Choroid plexus epithelial cell (primary cell): ENCODE results near the gene MTERF4.

Experiments
- DNase-seq: peaks from one replicate; pipeline ENCODE4 v3.0.0-alpha.2; 2010; ENCODE audit warnings: low read depth
- H3K4me3 ChIP-seq: 2 replicates; pipeline ENCODE4 v1.5.1; 2011; ENCODE audit warnings: low read depth, mild to moderate bottlenecking, control low read depth, low read length, moderate library complexity
- TF ChIP-seq, protein P1 (sequence below): conservative IDR thresholded peaks from 2 replicates; pipeline ENCODE4 v1.5.1; 2011; ENCODE audit warnings: low read depth, mild to moderate bottlenecking, control low read depth, inconsistent platforms, low read length, moderate library complexity

The MTERF4 gene

DNA sequence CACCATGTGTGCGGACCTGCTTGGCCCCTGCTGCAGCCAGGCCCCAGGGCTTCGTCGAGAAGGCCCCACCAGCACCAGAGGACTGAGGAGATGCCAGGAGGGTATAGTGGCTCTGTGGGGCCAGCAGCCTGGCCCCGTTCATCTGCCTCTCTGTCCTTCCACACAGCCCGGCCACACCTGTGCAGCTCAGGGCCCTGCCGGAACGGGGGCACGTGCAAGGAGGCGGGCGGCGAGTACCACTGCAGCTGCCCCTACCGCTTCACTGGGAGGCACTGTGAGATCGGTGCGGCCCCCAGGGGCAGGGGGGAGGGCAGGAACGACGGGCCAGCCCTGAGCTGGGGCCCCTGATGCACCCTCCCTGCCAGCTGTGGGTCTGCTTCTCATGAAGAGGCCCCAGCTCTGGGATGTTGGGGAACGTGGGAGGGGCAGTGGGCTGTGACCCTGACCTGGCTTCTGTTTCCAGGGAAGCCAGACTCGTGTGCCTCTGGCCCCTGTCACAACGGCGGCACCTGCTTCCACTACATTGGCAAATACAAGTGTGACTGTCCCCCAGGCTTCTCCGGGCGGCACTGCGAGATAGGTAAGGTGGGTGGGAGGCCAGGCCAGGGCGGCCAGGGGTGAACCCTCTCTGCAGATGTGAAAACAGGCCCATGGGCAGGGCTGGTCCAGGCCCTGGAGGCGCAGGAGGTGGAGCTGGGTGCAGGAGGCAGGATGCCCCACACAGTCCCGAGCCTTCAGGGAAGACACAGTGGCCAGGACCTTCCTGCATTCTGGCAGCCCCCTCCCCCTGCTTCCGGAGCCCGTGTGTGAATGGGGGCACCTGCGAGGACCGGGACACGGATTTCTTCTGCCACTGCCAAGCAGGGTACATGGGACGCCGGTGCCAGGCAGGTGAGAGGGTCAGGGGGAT, 50.3 kb downstream of the MTERF4 start:
- no peak for DNase-seq
- H3K4me3 ChIP-seq = no peak overlapping the region
- TF ChIP-seq, protein P1, sequence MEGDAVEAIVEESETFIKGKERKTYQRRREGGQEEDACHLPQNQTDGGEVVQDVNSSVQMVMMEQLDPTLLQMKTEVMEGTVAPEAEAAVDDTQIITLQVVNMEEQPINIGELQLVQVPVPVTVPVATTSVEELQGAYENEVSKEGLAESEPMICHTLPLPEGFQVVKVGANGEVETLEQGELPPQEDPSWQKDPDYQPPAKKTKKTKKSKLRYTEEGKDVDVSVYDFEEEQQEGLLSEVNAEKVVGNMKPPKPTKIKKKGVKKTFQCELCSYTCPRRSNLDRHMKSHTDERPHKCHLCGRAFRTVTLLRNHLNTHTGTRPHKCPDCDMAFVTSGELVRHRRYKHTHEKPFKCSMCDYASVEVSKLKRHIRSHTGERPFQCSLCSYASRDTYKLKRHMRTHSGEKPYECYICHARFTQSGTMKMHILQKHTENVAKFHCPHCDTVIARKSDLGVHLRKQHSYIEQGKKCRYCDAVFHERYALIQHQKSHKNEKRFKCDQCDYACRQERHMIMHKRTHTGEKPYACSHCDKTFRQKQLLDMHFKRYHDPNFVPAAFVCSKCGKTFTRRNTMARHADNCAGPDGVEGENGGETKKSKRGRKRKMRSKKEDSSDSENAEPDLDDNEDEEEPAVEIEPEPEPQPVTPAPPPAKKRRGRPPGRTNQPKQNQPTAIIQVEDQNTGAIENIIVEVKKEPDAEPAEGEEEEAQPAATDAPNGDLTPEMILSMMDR = no peak

DNA sequence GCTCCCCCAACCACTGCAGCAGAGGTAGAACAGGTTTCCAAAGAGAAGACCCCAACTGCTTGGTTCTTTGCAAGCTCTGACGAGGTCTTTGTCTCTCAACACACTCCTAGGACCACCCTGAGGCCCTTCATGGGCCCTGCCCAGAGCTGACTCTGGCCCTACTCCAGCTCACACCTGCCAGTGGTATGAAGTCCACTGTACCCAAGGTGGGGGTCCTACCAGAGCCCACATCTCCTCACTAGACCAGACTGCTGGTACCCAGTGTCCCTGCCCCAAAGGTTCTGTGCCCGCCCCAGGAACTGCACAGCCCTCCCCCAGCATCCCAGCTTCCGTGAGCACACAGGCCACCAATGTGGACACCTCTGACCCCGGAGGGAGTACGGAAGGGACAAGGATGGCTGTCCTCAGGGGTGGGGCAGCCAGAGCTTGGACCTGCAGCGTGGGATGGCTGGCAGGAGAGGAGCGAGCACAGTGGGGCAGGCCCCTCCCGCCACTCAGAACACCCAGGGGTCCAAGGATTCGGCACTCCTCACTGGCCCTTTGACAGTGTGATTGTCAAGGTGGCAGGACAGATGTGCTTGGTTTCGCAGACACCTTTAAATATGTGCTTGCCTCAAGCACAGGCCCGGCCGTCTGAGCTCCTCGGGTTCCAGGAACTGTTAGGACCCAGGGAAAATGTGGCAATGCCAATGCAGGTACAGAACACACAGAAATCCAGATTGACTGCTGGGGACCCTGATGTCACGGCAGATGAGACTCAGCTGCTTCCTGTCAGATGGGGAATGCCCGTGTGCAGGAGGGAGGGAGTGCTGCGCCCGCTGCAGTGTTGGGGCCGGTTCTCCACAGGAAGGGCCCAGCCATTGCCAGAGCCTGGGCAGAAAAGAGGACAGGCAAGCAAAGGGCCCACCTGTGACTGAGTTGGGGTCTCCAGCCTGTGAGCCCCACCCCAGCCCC, 51.2 kb downstream of the MTERF4 start:
- TF ChIP-seq, protein P1 = no peak
- H3K4me3 ChIP-seq = no peak overlapping the region
- DNase-seq = no peak

- peak; percentile 6 for DNase-seq
- TF ChIP-seq, protein P1 = no peak
- H3K4me3 ChIP-seq = no peak overlapping the region
These were observed 52.1 kb downstream of the MTERF4 start for GRCh38 chr2:241049739-241050623.

GRCh38 chr2:241048949-241049343, 53.1 kb downstream of the MTERF4 start:
- no peak for DNase-seq
- TF ChIP-seq, protein P1 = no peak
- no peak overlapping the region for H3K4me3 ChIP-seq

- H3K4me3 ChIP-seq = no peak overlapping the region
- TF ChIP-seq, protein P1 = no peak
- no peak for DNase-seq
These were observed 53.7 kb downstream of the MTERF4 start for GRCh38 chr2:241048149-241048948.
